GM21717 (cell line): ENCODE data around the gene HES5.

Source experiments
- ATAC-seq: cut with Tn5 transposase; IDR thresholded peaks from one replicate; pipeline ENCODE4 v1.9.1; 2021; ENCODE audit warnings: mild to moderate bottlenecking, moderate library complexity; ENCODE audit not compliant: unreplicated experiment

HES5 gene

DNA sequence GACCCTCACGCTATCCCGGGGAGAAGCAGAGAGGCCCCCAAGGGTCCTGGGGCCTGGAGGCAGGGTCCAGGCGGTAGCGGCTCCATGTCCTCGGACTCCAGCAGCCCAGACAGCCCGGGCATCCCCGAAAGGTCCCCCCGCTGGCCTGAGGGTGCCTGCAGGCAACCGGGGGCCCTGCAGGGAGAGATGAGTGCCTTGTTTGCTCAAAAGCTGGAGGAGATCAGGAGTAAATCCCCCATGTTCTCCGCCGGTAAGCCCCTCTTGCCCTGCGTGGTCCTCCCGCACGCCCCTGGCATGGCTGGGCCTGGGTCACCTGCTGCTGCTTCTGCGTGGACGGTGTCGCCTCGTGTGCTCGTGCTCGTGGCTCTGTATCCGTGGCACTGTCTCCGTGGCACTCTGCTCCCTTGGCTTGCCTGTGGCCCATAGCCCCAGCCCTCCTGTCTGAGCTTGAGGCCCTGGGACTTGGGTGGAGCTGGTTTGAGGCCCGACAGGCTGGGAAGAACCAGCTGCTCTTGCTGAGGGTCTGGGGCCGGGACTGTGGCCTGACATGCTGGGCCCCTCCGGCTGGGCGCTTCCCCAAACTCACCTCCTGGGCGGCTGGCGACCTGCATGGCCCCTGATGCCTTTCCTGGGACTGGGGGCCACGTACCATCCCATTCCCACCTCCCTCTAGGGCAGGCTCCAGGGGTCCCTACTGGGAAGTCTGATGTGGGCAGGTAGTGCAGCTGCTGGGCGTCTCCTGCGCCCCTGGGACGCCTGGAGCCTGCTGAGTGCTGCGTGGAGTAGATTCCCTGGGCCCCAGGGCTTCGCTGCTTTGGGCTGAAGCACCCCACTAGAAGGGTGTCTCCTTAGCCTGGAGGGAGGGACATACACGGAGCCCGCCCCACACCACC is 27.2 kb downstream of the HES5 start:
- no peak for ATAC-seq

DNA sequence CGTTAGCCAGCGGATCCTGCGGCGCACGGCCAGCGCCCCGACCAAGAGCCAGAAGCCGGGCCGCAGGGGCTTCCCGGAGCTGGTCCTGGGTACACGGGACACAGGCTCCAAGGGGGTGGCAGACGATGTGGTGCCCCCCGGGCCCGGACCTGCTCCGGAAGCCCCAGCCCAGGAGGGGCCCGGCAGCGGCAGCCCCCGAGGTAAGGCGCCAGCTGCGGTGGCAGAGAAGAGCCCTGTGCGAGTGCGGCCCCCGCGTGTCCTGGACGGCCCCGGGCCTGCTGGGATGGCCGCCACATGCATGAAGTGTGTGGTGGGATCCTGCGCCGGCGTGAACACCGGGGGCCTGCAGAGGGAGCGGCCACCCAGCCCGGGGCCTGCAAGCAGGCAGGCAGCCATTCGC is 27.9 kb downstream of the HES5 start:
- ATAC-seq: no peak

DNA sequence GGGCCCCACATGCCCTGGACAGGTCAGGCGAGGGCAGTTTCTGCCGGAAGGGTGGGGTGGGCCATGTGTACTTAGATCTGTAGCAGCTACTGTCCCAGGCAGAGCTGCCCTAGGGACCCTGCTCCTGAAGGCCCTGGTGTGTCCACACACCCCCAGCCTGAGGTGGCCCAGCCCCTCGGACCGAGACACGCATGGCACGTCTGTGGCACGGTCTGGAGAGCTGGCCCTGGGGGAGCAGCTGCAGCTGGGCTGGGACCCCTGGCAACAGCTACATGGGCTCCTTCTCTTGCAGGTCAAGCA is 28.3 kb downstream of the HES5 start:
- ATAC-seq: no peak

DNA sequence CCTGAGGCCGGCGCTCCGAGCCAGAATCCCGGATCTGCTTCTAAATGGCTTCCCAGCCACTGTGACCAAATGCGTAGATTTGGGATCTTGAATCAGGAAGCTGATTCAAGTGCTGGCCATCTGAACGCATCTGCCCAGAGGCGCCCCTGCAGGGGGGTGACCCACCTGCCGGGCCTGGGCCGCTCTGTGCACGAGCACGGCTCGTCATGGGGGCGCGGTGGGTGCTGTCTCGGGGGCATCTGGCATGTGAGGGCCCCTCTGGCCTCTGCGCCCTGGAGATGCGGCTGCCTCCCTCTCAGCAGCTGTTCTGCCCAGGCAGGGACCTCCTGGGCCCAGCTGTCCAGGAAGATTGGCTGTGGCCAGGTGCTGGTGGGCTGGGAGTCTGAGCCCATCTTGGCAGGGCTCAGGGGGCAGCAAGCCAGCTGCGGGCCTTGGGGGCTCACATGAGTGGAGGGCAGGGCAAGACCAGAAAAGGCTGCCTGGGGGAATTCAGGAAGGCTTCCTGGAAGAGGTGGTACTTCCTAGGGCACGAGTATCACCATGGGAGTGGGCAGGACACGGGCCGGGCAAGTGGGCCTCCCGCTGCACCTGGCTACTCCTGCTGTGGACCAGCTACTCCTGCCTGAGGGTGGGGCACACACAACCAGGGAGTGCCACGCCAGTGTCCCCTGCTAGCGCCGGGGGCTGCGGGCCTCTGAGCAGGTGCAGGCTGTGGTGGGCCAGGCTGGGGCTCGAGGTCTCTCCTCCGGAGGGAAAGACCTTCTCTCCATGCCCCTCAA is 28.8 kb downstream of the HES5 start:
- no peak for ATAC-seq

DNA sequence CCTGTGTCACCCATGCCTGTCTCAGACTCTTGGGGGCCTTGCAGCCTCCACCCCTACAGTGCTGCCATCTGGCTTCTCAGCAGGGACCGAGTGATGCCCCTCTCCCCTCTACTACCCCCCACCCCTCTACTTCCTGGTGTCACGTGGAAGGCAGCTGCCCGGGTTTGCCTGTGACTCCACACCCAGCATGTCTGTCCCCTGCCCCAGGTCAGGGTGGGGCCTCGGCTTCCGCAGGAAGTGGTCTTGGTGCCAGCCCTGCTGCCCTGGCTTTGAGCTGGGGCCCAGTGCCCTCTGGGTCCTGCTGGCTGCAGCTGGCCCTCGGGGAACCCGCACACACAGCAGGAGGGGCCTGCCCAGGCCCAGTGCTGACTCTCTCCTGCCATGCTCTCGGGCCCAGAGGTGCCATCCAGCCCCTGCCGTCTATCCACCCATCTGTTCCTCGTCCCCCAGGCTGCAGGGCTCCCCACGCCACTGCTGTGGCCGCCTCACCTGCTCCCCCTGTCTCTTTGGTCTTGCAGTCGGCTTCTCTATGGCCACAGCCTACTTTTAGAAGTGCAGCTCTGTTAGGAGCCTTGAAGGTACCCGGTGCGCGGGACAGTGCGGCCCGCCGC is 30.0 kb downstream of the HES5 start:
- no peak for ATAC-seq

DNA sequence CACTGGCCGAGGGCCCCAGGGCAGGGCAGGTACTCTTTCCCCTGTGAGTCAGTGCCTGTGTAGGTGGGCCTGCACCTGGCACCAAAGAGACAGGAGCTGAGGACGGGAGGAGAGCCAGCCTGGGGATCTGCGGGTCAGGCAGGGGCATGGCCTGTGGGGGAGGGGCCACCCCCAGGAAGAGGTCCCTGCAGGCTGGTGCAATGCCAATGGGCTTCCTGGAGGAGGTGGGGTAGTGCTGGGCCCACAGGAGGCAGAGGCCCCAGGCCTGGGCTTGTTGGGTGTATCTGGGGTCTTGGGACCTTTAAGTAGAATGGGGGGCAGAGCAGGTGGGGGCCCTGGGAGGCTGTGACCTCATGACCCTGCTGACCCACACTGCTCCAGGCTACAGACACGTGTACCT is 30.8 kb downstream of the HES5 start:
- no peak for ATAC-seq

DNA sequence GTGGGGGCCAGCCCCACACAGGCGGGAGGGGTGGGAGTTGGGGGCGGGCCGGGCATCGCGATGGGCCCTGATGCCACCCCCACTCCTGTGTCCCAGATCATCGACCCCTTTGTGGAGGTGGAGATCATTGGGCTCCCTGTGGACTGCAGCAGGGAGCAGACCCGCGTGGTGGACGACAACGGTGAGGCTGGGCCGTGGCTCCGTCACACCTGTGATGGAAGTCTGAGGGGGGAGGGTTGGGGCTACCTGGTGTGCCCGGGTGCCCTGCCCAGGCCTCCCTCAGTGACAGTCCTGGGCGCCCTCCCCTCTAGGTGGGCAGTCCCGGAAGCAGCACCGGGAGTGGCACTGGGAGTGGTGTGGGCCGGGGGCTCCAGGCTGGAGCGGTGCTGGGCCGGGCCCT is 31.4 kb downstream of the HES5 start:
- ATAC-seq: no peak

DNA sequence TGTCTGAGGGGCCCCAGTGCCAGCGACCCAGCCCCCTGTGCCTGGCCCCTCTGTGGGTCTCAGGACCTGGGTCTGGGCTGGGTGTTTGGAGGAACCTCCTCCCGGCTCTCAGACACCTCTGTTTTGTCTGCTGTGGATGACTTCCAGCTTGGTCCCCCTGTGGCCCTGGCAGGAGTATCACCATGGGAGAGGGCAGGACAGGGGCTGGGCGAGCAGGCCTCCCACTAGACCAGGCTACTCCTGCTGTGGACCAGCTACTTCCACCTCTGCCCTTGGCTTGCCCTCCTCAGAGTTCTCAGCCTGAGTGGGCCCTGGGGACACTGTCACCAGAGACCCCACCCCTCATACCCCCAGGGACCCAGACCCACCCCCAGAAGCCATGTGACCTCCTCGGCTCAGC is 32.2 kb downstream of the HES5 start:
- no peak for ATAC-seq

DNA sequence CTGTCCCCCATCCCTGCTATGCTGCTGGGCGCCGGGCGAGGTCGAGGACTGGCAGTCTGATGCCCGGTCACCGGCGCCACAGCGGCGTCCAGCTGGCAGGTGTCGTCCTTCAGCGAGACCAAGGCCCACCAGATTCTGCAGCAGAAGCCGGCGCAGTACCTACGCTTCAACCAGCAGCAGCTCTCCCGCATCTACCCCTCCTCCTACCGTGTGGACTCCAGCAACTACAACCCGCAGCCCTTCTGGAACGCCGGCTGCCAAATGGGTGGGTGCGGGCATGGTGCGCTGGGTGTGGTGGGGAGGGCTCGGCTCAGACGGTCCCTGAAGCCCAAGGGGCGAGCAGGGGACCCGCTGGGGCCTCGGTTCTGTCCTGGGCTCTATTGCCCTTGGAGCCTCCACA is 33.3 kb downstream of the HES5 start:
- no peak for ATAC-seq

DNA sequence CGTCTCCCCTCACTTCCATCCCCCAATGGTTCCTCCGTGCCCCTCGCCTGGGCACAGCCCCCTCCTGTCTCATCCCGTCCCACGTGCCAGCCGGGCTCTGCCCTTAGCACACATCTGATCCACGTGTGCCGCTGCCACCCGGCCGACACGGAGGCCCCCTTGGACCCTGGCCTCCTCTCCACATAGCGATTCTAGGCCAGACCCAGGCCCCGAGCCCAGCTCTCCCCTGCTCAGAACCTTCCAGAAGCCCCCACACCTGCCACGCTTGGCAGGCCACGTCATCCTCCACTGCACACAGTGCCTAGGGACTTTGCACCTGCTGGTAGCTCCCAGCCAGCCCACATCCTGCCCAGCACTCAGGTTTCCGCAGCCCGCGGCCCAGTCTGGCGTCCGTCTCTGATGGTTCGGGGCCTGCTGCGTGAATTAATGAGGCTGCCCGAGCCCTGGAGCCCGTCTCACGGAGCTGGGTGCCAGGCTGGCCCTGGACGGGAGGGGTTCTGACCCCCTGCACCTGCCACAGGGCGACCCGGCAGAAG is 33.9 kb downstream of the HES5 start:
- ATAC-seq: no peak

DNA sequence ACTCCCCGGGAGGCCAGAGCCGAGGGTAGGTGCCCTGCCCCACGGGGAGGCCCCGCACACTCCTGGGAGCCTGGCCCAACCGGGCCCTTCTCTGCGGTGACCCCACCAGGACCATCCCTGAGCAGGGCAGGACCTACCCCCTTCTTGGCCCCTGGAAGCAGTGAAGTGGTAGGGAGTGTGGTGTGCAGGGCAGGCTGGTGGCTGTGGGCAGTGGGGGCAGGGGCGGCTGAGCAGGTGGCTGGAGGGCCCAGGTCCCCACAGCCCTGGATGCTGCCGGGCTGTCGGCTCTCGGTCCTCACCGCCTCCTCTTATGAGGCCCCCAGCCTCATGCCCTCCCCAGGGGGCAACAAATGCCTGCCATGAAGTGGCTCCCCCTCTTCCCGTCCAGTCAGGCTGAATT is 34.5 kb downstream of the HES5 start:
- no peak for ATAC-seq

DNA sequence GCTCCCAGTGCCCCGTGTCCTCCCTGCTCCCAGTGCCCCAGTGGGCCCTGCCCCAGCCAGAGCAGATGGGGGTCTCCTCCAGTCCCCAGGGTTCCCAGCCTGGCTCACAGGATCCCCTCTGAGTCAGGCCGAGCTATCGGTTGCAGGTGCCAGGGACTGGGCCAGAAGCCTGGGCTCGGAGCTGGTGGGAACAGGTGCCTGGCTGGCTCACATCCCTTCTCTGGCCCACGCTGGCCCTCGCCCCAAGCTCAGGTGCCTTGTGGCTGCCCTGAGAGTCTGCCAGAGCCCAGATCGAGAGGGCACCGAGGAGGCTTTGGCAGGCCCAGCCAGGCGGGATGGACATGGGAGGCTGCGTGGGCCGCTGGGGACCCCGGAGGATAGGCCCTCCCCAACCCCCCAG is 35.0 kb downstream of the HES5 start:
- ATAC-seq: no peak

DNA sequence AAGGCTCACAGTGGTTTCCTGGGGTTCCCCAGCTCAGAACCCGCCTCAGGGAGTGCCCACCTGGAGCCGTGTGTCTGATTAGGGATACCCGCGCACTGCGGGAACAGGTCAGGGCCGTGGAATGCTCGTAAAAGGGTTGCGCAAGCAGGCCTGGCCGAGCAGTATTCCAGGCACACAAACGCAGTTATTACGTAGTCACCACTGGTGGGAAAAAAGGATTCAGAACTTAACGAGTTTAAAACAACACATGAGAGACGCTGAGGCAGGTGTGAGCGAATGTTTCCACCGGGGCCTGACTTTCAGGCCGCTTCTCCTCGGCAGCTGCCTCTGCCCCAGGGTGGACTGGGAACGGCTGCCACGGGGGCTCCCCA is 35.8 kb downstream of the HES5 start:
- no peak for ATAC-seq

DNA sequence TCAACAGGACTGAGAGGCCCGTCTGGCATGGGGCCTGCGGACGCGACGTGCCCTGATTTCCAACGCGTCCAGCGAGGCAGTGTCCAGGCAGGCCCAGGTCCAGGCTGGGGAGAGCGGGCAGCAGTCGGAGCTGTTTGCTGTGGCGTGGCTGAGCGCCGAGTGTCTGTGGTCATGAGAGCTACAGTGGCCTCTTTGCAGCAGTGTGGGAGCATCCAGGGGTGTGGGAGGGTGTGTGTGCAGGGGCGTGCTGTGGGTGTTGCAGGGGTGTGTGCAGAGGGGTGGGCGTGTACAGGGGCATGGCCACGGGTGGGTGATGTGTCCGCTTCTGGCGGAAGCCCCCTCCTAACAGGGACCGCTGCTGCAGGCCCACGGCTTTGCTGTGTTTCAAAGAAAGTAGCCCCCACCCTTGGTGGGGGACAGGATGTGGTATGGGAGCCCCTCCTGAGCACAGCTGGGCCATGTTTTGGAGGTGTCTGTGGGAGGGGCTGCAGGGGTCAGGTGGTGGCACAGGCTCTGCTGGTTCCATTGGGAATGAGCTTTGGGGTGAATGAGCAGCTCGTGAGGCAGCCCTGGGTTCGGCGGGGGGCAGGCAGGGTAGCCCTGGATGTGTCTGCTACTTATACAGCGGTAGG is 36.3 kb downstream of the HES5 start:
- ATAC-seq: no peak

DNA sequence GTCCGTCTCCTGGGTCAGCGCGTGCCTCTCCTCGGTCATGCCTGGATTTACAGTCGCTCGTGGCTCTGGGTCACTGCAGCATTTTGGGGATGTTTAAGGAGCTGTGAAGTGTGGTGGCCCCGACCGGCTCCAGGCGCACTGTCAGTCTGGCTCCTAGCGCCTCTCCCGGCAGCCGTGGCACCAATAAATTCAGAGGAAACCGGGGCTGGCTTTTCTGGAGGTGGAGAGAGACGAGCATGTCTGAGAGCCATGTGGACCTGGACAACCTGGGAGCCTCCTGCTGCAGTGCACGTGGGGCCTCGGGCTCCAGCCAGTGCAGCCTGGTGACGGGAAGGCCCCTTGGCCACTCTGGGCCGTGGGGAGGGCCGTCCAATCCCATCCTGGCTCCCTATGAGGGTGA is 36.8 kb downstream of the HES5 start:
- no peak for ATAC-seq

DNA sequence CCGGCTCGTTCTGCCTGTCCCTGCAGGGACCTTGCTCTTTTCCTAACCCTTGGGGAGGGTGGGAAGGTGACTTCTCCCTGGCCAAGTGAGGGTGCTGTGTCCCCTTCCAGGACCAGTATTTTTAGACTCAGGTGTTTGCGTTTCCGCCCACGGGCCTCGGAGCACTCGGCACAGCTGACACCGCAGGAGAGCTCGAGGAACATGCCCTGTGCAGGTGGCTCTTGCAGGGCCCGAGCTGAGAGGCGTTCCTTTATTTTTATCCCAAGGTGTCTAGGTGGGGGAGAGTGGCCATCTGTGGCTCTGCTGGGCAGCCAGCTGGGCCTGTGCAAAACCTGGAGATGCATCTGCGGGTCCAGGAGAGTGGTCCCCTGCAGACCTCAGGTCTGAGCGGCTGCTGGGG is 38.0 kb downstream of the HES5 start:
- ATAC-seq: no peak

DNA sequence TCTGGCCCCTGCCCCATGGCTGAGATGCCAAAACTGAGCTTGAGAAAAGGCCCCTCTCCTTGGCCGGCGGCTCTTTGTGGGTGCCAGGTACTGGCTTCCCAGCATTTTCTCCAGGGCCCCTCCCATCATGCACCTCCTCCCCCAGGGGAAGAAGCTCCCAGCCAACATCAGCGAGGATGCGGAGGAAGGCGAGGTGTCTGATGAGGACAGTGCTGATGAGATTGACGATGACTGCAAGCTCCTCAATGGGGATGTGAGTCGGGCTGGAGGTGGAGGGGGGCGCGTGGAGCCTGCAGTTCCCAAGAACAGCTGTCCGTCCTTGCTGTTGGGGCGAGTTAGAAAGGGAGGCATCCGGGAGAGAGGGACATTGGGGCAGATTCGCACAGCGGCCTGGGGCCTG is 40.4 kb downstream of the HES5 start:
- no peak for ATAC-seq

DNA sequence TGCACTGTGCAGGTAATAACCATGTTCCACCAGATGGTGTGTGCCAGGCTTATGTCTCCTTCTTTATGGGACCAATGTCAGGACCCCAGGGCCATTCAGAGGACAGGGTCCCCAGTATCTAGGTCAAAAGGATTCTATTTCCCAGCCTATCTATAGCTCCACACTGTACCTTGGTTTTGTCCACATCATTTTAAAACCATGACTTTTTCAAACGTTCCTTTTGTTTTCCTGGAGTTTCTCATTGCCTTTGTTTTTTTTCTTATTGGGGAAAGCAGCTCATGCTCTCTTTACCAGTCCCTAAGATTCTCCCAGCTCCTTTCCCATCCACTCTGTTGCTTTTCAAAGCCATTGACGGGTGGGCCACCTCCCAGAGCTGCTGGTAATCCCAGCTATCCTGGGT is 41.4 kb downstream of the HES5 start:
- no peak for ATAC-seq

DNA sequence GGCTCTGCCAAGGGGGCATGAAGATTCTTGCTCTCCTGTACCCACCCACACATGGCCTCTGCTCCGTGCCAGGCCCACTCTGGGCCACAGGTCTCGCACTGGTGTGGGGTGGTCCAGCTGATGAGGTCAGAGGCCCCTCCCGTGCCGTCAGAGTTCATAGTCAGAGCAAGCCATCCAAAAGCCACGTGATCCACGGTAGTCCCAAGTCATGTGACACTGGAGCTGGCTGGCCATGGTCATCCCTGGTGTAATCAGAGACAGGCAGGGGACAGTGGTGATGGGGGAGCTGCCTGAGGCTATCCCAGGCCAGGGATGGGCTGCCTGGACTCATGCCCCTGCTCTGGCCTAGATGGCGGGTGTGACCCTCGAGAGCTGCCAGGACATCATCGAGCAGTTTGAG is 43.5 kb downstream of the HES5 start:
- no peak for ATAC-seq

DNA sequence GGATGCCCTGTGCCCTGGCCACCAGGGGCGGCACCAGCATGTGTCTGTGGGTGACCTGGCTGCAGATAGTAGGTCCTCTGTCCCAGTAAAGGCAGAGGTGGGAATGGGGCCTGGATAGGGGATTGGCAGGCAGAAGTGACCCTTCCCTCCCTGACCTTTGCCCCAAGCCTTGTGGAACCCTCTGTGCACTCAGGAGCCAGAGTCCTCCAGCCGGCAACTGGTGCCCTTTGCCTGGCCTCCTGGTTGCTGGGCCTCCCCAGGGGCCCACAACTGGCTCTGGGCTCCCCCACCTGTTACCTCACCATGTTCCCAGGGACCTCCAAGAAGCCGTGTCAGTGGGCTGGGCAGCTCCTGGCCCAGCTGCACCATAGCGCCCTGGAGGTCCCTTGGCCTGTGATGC is 44.0 kb downstream of the HES5 start:
- no peak for ATAC-seq

DNA sequence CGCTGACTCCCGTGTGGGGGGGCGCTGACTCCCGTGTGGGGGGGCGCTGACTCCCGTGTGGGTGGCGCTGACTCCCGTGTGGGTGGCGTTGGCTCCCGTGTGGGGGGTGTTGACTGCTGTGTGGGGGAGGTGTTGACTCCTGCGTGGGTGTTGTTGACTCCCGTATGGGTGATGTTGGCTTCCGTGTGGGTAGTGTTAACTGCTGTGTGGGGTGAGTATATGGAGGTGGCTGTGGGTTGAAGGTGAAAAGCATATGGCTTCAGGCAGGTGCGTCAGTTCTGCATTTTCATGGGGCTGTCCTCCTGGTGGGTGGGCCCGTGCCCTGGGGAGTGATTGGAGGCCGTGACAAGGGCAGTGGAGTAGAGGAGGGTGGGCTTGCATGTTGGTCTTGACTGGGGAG is 46.1 kb downstream of the HES5 start:
- no peak for ATAC-seq
